Pancreas (tissue), 10 donors: ENCODE data around the gene ENO2. TPM values are rescaled to one million over a fixed set of nuclear protein-coding genes. Genes with fewer than 3 reads are reported as not detected.

Experiments
- ATAC-seq, 4 donors: fragments of 200-7000 bp; cut with Tn5 transposase; one replicate each; pipeline versions ENCODE4 v1.8.0 to v1.9.1; 2020; ENCODE audit warnings: mild to moderate bottlenecking in 4 of 4, moderate library complexity in 4 of 4
- DNase-seq, 6 donors: peaks; one replicate each; pipeline ENCODE4 v3.0.0-alpha.2; 2020
- FAIRE-seq: peaks from 2 replicates; lab custom pipeline; 2012; peaks lifted over from hg19 to GRCh38; lab: Jason Lieb, UNC
- H3K27ac ChIP-seq, 4 donors: fragments of 200-600 bp; sonication (generic); 1 replicate in 3 of 4; 2 replicates in 1 of 4; pipeline versions ENCODE4 v1.5.0 to v1.8.0; 2020
- H3K27me3 ChIP-seq, 4 donors: fragments of 200-600 bp; one replicate each; pipeline ENCODE4 v1.8.0; 2021
- H3K36me3 ChIP-seq, 3 donors: fragments of 200-600 bp; sonication (generic) in 1 of 3; one replicate each; pipeline versions ENCODE4 v1.5.0 to v1.8.0; 2020 to 2021
- H3K4me1 ChIP-seq, 3 donors: fragments of 200-600 bp; one replicate each; pipeline ENCODE4 v1.8.0; 2021
- H3K4me3 ChIP-seq, 4 donors: fragments of 200-600 bp; sonication (generic) in 2 of 4; one replicate each; pipeline versions ENCODE4 v1.5.0 to v1.8.0; 2020 to 2021
- H3K9me3 ChIP-seq, 4 donors: fragments of 200-600 bp; one replicate each; pipeline ENCODE4 v1.8.0; 2021
- WGBS, 2 donors: extraction: QIAGEN DNeasy Blood & Tissue Kit; methylation state at CpG; one replicate each; pipeline ENCODE4 v1.1.7; 2013; 5-methylcytosine and 5-hydroxymethylcytosine counted together
- intact Hi-C, 3 donors: fragments of 100-400 bp; cut with DNase I; formaldehyde crosslinking; loops; one replicate each; pipeline versions ENCODE4 v1.11.1 to v1.14.2; 2022
- polyA plus RNA-seq, 2 donors: library from polyadenylated mRNA; stranded (reverse); fragments of 200-250 nt; gene quantifications; one replicate each; pipeline ENCODE4 v1.2.3, GENCODE V29; 2013
- total RNA-seq, 6 donors: library from RNA; stranded (reverse); fragmentation: NEBNext Ultra II Directional in 4 of 6; extraction: Animal tissue kit (Norgen Biotek cat#: 25700) in 4 of 6; gene quantifications; one replicate each; pipeline versions ENCODE4 v1.2.1 to v1.2.4, GENCODE V29; 2021 to 2023
- TF ChIP-seq, protein P1 (sequence below), 4 donors: fragments of 200-600 bp; sonication (generic) in 3 of 4; IDR thresholded peaks; one replicate each; pipeline versions ENCODE4 v1.5.0 to v1.8.0; 2021; ENCODE audit warnings: antibody characterized with exemption in 4 of 4
- donor health status: healthy with polysubstance abuse.
- donor health status: DM: no; HTN: no; CAD: no; lungs with moderate emphysema.
- donor health status: DM: no; HTN: no; CAD: no.
- donor health status: control.
- donor health status: control.
- donor health status: Bipolar disorder and iron deficiency.
- donor health status: DM: yes; HTN: yes; CAD: no.
- donor health status: DM: no; HTN: no; CAD: no.
- donor health status: DM: no; HTN: no; CAD: no.
- donor health status: DM: yes; HTN: yes; CAD: no.

Gene ENO2
- total and polyA plus RNA-seq, 8 donors = 2.3 to 53.6 (median 6.6) TPM

DNA sequence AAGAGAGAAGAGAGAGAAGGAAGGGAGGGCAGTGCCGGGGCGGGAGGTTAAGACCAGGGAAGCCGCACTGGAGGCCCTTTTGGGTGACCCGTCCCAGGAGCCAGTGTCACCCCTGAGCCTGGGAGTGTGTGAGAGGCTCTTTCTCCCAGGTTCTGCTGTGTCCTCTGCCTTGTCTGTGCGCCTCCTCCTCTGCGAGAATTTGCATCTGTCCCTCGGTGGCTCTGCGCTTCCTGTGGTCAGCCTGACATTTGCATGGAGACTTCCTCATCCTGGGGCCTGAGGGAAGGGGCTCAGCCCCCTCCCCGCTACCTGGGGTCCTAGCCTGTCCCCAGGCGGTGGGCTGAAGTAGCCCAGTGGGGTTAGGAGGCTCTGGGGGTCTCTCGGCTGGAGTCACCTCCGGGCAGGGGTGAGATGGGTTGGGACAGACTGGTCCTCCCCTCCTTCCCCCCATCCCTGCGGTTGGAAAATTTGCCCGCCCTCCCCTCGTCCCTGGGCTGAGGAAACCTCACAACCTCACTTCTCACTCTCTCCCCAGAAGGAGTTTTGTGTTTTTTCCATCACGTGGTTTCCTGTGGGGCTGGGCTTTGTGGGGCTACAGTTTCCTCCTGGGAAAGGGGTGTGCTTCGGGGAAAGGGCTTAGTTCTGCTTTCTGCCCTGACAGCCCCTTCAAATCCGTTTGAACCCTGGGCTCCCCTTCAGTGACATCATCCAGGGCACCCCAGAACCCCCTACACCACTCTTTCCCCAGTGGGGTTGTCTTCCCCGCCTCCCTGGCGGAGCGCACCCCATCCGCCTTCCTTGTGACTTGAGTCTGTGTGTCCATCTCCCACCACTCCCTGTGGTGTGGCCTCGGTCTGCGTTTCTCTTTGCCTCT, 39.3 kb downstream of the ENO2 start:
- ATAC-seq (peak in 3 of 4 donors; percentile 33 to 65 (median 48)), DNase-seq (peak in 4 of 6 donors; percentile 23 to 63 (median 46)), FAIRE-seq (no peak)
- H3K9me3 ChIP-seq = no peaks in the 10 kb centered on the region
- 79 to 81% methylated on average over 24 of the region's 24 CpGs for WGBS, 2 donors
- no peaks in the 10 kb centered on the region for H3K27me3 ChIP-seq
- TF ChIP-seq, protein P1, sequence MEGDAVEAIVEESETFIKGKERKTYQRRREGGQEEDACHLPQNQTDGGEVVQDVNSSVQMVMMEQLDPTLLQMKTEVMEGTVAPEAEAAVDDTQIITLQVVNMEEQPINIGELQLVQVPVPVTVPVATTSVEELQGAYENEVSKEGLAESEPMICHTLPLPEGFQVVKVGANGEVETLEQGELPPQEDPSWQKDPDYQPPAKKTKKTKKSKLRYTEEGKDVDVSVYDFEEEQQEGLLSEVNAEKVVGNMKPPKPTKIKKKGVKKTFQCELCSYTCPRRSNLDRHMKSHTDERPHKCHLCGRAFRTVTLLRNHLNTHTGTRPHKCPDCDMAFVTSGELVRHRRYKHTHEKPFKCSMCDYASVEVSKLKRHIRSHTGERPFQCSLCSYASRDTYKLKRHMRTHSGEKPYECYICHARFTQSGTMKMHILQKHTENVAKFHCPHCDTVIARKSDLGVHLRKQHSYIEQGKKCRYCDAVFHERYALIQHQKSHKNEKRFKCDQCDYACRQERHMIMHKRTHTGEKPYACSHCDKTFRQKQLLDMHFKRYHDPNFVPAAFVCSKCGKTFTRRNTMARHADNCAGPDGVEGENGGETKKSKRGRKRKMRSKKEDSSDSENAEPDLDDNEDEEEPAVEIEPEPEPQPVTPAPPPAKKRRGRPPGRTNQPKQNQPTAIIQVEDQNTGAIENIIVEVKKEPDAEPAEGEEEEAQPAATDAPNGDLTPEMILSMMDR (IDR thresholded peaks at IDR 0.05) = no peak
- H3K4me1 ChIP-seq = peaks cover 0 to 3% (median 0%) of the 10 kb centered on the region in 3 donors
- no peaks in the 10 kb centered on the region for H3K36me3 ChIP-seq
- peak overlapping the region in 1 of 4 donors; percentile 38 for H3K4me3 ChIP-seq
- peak overlapping the region in 2 of 4 donors; percentile 47 to 52 for H3K27ac ChIP-seq
- intact Hi-C loops = no loop called here

DNA sequence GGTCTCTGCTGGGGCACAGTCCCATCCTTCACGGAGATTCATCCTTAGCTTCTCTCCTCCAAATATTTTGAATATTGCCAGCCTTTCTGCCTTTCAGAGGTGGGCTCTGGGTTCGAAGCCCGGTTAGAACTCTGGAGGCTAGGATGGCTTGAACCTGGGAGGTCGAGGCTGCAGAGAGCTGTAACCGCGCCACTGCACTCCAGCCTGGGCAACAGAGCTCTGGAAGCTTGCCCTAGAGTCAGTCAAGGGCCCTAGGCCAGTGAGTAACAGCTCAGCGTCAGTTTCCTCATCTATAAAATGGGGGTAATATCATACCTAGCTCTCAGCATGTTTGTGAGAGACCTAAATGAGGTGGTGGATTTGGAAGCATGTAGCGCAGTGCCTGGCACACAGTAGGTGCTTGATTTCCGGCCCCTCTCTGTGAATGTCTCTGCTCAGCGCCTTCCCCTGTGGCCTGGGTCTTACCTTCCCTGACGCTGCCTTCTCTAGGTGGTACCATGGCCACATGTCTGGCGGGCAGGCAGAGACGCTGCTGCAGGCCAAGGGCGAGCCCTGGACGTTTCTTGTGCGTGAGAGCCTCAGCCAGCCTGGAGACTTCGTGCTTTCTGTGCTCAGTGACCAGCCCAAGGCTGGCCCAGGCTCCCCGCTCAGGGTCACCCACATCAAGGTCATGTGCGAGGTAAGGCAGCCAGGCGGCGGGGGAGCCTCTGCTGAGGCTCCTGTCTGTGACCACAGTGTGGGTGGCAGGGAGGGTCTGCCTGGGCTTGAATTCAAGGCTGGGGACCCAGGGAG, 40.1 kb downstream of the ENO2 start:
- WGBS, 2 donors = 80% methylated on average over 21 of the region's 21 CpGs

DNA sequence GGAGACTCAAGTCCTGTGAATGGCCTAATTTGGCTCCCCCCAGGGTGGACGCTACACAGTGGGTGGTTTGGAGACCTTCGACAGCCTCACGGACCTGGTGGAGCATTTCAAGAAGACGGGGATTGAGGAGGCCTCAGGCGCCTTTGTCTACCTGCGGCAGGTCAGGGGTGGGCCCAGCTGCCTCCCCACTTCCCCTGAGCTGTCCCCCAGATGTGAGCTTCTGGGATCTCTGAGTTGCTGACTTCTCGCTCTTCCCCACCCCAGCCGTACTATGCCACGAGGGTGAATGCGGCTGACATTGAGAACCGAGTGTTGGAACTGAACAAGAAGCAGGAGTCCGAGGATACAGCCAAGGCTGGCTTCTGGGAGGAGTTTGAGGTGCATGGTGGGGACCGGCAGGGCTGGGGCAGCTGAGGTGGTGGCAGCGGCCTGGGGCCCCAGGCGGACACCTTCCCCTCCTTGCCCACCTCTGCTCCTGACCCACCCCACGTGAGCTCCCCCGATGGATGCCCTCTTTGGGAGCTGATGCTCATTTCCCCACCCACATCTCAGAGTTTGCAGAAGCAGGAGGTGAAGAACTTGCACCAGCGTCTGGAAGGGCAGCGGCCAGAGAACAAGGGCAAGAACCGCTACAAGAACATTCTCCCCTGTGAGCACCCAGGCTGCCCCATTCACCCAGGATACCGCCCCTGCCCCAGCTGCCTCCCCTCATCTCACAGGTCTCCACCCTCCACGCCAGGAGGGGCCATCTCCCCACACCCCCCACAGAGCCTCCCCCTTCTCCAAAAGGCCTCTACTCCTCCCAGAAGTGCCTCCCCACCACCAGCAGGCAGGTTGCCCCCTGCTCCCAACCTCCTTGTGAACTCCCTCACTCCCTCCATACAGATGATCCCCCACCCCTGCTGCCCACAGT, 41.0 kb downstream of the ENO2 start:
- H3K36me3 ChIP-seq = no peaks in the 10 kb centered on the region
- ATAC-seq = no peak
- WGBS, 2 donors = 92 to 95% methylated on average over 20 to 22 of the region's 22 CpGs
- no peaks in the 10 kb centered on the region for H3K27me3 ChIP-seq
- DNase-seq = peak in 4 of 6 donors; percentile 15 to 44 (median 30)
- FAIRE-seq = no peak
- H3K9me3 ChIP-seq = no peaks in the 10 kb centered on the region
- H3K27ac ChIP-seq = no peak overlapping the region
- peaks cover 0 to 1% (median 0%) of the 10 kb centered on the region in 3 donors for H3K4me1 ChIP-seq
- TF ChIP-seq, protein P1 (IDR thresholded peaks at IDR 0.05) = no peak
- no peak overlapping the region for H3K4me3 ChIP-seq
- intact Hi-C loops = no loop called here

More for the DNA sequence above, 40.1 kb downstream of the ENO2 start:
- TF ChIP-seq, protein P1 (IDR thresholded peaks at IDR 0.05) = no peak
- H3K27ac ChIP-seq = peak overlapping the region in 2 of 4 donors; percentile 8 to 47
- no peak overlapping the region for H3K4me3 ChIP-seq
- peaks cover 0 to under 1% (median 0%) of the 10 kb centered on the region in 3 donors for H3K4me1 ChIP-seq
- H3K36me3 ChIP-seq = no peaks in the 10 kb centered on the region
- peak in 2 of 6 donors; percentile 12 to 39 for DNase-seq
- no peaks in the 10 kb centered on the region for H3K9me3 ChIP-seq
- intact Hi-C loops = no loop called here
- no peak for FAIRE-seq
- no peaks in the 10 kb centered on the region for H3K27me3 ChIP-seq
- no peak for ATAC-seq

DNA sequence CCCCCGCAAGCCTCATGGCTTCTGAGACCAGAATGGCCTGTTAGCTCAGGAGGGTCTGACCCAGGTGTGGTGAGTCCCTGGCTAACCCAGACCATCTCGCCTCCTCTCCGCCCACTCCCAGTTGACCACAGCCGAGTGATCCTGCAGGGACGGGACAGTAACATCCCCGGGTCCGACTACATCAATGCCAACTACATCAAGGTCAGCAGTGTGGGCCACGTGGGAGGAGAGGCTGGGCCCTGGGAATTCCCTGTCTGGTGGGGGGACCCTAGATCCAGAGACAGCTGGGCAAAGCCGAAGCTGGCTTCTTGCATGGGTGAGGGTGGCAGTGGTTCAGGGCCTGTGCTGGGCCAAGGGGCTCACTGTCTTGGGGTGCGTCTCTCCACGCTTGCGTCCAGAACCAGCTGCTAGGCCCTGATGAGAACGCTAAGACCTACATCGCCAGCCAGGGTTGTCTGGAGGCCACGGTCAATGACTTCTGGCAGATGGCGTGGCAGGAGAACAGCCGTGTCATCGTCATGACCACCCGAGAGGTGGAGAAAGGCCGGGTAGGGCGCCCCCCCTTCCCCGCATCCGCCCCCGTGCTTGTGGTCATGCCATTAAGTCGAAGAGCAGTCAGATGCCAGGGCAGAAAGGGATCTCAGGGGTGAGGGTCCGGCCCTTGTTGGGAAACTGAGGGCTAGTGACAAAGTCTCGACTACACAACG, 41.8 kb downstream of the ENO2 start:
- H3K27me3 ChIP-seq = no peaks in the 10 kb centered on the region
- no peak overlapping the region for H3K4me3 ChIP-seq
- H3K36me3 ChIP-seq = no peaks in the 10 kb centered on the region
- TF ChIP-seq, protein P1 (IDR thresholded peaks at IDR 0.05) = no peak
- no peak overlapping the region for H3K27ac ChIP-seq
- no peak for ATAC-seq
- peaks cover 0 to 9% (median 6%) of the 10 kb centered on the region in 3 donors for H3K4me1 ChIP-seq
- 83 to 86% methylated on average over 28 of the region's 28 CpGs for WGBS, 2 donors
- no peaks in the 10 kb centered on the region for H3K9me3 ChIP-seq
- DNase-seq = peak in 1 of 6 donors; percentile 25
- intact Hi-C loops = no loop called here
- no peak for FAIRE-seq
